ENCODE measurements around the gene SH3TC1.

The SH3TC1 gene

DNA sequence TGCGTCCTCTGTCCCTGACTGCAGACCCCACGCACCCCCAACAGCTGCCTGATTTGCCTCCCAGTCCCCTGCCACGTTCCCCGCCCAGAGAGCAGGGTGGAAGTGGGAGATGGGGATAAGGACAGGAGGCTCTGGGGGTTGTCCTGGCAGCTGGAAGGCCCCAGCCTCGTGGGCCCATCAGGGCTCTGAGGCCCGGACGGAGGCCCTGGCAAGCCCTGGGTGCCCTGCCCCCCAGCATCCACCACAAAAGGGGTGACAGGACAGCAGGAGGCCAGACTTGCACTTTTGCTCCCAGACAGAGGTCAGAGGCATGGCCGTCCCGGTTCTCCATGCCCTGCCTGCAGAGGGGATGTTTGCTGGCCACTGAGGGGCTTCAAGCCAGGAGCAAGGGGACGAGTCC lies 4.7 kb downstream of the SH3TC1 start:
- no peak for TF ChIP-seq POLR2A (IDR thresholded peaks at IDR 0.05; ENCODE audit: low read length)
- no peak for TF ChIP-seq GATA1 (IDR thresholded peaks at IDR 0.05; ENCODE audit: low read depth, low read length)
- no peak for DNase-seq

GRCh38 chr4:8204576-8205227 lies 5.6 kb downstream of the SH3TC1 start:
- DNase-seq: no peak
- no peak for TF ChIP-seq POLR2A (IDR thresholded peaks at IDR 0.05; ENCODE audit: low read length)
- no peak for TF ChIP-seq GATA1 (IDR thresholded peaks at IDR 0.05; ENCODE audit: low read depth, low read length)

DNA sequence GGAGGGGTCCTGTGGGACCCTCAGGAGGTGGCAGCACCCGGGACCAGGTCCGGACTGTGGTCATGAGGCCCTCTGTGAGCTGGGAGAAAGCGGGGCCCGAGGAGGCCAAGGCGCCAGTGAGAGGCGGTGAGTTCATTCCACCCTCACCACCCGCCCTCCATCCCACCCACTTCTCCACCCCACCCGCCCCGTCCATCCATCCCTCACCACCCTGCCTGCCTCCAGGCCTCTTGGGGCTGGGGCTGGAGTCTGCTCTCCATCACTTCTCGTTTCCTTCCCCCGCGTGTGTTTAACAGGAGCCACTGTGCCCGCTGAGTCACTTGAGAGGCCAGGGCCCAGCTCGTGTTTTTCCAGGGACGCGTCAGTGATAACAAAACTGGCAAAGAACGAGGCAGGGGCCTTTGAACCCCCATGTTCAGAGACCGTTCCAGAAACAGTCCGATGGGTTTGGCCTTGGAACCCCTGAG lies 6.2 kb downstream of the SH3TC1 start:
- DNase-seq: no peak
- TF ChIP-seq POLR2A (IDR thresholded peaks at IDR 0.05; ENCODE audit: low read length): no peak
- no peak for TF ChIP-seq GATA1 (IDR thresholded peaks at IDR 0.05; ENCODE audit: low read depth, low read length)

GRCh38 chr4:8205749-8206611 lies 6.9 kb downstream of the SH3TC1 start:
- DNase-seq: no peak
- TF ChIP-seq POLR2A (IDR thresholded peaks at IDR 0.05; ENCODE audit: low read length) (no peak), GATA1 (IDR thresholded peaks at IDR 0.05; ENCODE audit: low read depth, low read length) (no peak)

DNA sequence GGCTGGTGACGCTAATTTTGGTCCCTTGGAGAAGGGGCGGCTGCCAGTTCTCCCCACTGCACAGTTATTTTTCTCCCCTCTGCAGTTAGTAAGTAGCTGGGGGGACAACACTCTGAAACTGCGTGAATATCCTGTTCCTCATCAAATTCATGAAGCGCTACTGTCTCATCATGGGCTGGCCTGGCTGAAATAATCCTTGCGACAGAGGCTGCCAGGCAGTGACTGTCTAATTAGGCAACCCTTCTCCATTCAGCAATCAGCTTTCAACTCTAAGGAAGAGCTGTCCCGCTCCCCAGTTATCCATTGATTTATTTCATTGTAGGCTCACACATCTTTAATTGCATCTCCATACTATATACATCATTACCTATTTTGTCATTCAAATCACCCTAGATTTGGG lies 8.2 kb downstream of the SH3TC1 start:
- TF ChIP-seq POLR2A (IDR thresholded peaks at IDR 0.05; ENCODE audit: low read length) (no peak), GATA1 (IDR thresholded peaks at IDR 0.05; ENCODE audit: low read depth, low read length) (no peak)
- no peak for DNase-seq

DNA sequence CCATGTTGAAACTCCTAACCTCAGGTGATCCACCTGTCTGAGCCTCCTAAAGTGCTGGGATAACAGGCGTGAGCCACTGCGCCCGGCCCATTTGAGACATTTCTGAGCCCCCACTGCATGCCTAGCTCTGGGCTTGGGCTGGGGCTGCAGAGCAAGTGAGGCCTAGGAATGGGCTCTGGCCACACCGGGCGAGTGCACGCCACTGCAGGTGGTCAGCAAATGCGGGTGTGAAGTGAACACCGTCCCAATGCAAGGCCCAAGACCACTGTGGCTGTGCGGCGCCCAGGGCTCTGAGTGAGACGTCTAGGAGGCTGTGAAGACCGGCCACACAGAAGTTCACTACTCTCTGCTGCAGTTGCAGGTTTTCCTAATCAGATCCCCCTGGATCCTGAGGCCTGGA lies 9.5 kb downstream of the SH3TC1 start:
- DNase-seq: no peak
- no peak for TF ChIP-seq GATA1 (IDR thresholded peaks at IDR 0.05; ENCODE audit: low read depth, low read length)
- no peak for TF ChIP-seq POLR2A (IDR thresholded peaks at IDR 0.05; ENCODE audit: low read length)

DNA sequence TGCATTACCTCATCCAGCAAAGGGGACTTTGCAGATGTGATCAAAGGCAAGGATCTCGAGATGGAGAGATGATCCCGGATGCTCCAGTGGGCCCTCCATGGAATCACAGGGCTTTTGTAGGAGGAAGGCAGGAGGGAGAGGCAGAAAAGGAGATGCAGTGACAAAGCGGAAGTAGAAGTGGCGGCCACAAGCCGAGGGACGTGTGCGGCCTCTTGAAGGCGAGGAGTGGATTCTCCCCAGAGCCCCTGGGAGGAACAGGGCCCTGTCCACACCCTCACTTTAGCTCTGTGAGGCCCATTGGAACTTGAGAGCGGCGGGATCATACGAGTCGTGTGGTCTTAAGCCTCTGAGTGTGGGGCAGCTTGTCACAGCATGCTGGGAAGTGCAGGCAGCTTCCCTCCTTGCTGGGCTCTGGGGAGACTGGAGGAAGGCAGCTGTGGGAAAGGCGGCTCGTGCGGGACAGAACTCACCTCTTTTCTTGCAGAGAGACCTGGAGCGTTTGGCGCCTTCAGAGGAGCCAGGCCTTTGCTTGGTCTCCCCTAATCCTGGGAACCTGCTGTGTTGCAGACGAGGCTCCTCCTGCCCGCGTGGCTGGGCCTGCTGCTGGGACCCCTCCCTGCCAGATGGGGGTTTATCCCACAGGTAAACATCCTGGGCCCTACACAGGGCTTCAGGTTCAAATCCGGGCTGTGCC lies 10.2 kb downstream of the SH3TC1 start:
- DNase-seq: no peak
- TF ChIP-seq GATA1 (IDR thresholded peaks at IDR 0.05; ENCODE audit: low read depth, low read length) (no peak), POLR2A (IDR thresholded peaks at IDR 0.05; ENCODE audit: low read length) (no peak)

DNA sequence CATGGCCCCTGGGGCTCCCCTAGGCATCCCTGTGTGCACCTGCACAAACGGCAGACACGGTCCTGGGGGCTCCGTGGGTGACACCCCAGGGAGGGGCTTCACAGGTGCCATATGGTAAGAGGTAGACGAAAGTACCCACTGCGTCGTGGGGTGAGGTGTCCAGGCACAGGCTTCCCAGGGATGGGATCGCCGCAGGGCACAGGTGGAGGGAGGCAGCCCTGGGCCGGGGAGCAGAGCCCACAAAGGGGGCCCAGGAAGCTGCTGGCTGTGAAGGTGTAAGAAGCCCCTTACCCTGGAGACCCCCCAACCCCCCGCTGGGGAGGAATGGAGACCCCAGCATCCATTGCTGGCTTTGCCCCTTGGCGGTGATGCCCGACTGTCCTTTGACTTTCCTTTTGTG lies 10.9 kb downstream of the SH3TC1 start:
- no peak for DNase-seq
- TF ChIP-seq GATA1 (IDR thresholded peaks at IDR 0.05; ENCODE audit: low read depth, low read length) (no peak), POLR2A (IDR thresholded peaks at IDR 0.05; ENCODE audit: low read length) (no peak)

- DNase-seq: no peak
- TF ChIP-seq GATA1 (IDR thresholded peaks at IDR 0.05; ENCODE audit: low read depth, low read length): no peak
- TF ChIP-seq POLR2A (IDR thresholded peaks at IDR 0.05; ENCODE audit: low read length): no peak
These were observed 11.5 kb downstream of the SH3TC1 start for GRCh38 chr4:8210616-8211015.

DNA sequence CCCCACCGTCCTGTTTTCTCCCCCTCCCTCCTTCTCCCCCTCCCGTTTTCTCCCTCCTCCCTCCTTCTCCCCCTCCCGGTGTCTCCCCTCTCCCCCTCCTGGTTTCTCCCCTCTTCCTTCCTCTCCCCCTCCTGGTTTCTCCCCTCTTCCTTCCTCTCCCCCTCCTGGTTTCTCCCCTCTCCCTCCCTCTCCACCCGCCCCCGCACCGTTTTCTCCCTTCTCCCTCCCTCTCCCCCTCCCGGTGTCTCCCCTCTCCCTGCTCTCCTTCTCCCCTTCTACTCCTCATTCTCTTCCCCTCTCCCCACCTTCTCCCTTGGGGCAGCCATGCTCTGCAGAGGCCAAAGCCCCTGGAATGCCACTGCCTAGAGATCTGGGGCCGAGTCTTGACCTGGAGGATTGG lies 12.2 kb downstream of the SH3TC1 start:
- TF ChIP-seq GATA1 (IDR thresholded peaks at IDR 0.05; ENCODE audit: low read depth, low read length): no peak
- TF ChIP-seq POLR2A (IDR thresholded peaks at IDR 0.05; ENCODE audit: low read length): no peak
- no peak for DNase-seq

- TF ChIP-seq POLR2A (IDR thresholded peaks at IDR 0.05; ENCODE audit: low read length) (no peak), GATA1 (IDR thresholded peaks at IDR 0.05; ENCODE audit: low read depth, low read length) (no peak)
- no peak for DNase-seq
These were observed 12.9 kb downstream of the SH3TC1 start for GRCh38 chr4:8211737-8212581.

- TF ChIP-seq GATA1 (IDR thresholded peaks at IDR 0.05; ENCODE audit: low read depth, low read length) (no peak), POLR2A (IDR thresholded peaks at IDR 0.05; ENCODE audit: low read length) (no peak)
- DNase-seq: no peak
These were observed 13.5 kb downstream of the SH3TC1 start for GRCh38 chr4:8212622-8213021.

DNA sequence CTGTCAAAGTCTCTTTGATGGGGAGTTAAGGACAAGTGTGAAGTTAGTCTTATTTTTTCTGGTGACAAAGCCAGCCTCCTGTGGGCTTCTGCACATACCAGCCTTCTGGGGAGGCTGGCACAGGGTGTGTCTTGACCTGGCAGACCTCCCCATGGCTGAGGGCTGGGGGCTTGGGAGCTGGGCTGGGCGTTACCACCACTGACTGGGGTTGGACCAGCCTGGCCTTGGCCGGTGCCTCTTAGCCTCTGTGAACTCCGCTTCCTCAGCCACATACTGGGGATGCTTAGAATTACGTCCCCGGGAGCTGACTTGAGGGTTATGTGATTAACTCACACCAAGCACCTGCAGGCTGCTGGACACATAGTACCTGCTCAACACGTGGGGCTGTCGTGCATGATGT lies 14.0 kb downstream of the SH3TC1 start:
- DNase-seq: no peak
- TF ChIP-seq POLR2A (IDR thresholded peaks at IDR 0.05; ENCODE audit: low read length) (no peak), GATA1 (IDR thresholded peaks at IDR 0.05; ENCODE audit: low read depth, low read length) (no peak)

All from erythroblast (primary cell).